DMS 273 (cell line): ENCODE data around the gene LBX2.

ENCODE experiments used
- DNase-seq: peaks from one replicate; lab custom pipeline; 2025; ENCODE audit not compliant: unreplicated experiment; lab: John Stamatoyannopoulos, UW

The LBX2 gene

DNA sequence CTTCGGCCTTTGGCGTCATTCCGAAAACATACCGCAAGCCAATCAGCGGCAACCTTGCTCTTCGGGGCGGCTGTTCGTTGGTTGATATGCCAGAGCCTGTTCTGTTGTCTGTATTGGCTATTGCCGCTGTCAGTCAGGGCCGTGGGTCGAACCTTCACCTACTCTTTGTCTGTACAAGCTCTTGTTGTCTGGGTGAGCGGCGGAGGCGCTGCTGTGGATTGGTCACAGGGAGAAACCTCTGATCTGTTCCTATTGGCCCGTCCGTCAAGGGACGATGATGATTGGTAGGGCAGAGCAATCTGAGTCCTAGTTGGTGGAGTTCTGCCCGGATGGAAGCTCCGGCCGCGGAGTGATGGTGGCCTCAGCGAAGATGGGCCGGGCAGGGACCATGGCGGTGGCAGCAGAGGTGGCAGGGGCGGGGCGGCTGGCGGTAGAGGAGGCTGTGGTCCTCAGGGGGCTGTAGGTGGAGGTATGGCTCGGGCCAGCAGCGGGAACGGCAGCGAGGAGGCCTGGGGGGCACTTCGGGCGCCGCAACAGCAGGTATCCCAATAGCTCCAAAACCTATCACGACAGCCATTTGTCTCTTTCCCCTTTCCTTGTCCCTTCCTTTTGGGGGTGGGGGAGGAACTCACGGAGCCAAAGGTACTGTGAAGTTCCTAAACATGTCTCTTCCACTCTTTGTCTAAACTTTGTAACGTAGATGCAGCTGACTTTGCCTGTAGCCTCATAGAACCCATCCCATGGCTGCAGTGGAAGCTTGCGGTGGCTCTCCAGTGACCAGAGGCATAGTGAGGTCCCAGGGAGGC, 41.1 kb downstream of the LBX2 start, which contains the start of gene WBP1:
Gene WBP1, plus strand, starts transcription at position 307 of the 806 bp plus-strand sequence. Its CDS starts 165 bp downstream, at position 472.
- DNase-seq, result peak; percentile 100

DNA sequence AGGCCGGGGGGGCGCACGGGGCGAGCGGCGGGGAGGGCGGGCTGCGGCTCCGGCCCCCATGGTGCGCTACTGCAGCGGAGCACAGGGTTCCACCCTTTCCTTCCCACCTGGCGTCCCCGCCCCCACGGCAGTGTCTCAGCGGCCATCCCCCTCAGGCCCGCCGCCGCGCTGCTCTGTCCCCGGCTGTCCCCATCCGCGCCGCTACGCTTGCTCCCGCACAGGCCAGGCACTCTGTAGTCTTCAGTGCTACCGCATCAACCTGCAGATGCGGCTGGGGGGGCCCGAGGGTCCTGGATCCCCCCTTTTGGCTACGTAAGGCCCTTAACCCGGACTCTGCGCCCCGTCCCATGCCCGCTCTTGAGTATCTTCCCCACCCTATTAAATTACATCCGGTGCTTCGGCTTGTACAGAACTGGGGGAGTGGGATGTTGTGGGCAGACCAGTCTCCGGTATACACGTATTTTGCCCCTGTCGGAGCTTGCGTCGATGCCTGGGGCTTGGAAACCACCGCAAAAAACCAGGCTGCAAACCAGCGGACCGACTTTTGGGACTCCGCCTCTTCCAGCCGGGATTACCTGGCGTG, 41.8 kb downstream of the LBX2 start:
- peak; percentile 85 for DNase-seq

DNA sequence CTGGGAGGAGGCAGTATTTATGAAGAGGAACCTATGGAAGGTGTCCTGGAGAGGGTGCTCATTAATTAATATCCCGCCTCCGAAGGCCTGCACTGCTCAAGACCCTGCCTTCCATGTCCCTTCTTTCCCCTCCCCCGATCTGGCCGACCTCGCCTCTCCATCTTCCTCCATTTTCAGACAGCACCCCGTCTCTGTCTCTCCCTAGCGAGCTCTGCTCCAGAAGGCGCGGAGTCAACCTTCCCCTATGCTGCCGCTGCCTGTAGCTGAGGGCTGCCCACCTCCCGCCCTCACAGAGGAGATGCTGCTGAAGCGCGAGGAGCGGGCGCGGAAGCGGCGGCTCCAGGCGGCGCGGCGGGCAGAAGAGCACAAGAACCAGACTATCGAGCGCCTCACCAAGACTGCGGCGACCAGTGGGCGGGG, 42.3 kb downstream of the LBX2 start:
- no peak for DNase-seq

DNA sequence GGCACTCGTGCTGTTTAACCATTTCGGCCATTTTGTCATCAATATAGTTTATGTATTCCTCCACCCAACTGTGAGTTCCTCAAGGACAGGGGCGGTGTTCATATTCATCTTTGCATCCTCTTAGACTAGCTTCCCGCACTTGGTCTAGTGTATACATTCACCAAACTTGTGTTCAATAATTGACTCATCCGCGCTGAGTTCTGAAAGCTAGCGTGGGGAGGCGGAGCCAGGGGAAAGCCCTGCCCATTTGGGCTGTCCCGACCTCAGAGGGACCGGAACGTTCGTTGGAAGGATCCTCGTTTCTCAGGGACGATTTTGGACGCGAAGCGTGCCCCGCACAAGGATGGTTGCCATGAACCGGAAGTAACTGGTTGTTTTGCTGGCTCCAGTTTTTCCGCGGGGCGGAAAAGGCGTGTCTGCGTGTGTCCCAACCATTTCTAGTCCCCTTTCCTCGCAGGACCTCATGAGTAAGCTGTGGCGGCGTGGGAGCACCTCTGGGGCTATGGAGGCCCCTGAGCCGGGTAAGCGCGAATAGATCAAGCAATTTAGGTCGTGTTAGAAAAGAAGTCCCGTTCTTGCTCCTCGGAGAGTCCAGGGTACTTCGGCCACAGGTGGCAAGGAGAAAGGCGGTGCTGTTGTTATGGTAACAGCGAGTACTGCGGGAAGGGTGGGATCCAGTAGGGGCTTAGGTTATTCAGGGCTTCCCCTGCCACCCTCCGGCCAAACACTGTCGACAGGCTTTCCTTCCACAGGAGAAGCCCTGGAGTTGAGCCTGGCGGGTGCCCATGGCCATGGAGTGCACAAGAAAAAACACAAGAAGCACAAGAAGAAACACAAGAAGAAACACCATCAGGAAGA, 44.5 kb downstream of the LBX2 start, which contains the start of gene INO80B:
Gene INO80B, plus strand, starts transcription at position 434 of the 858 bp plus-strand sequence. Its CDS starts 30 bp downstream, at position 464.
- DNase-seq, result peak; percentile 99

DNA sequence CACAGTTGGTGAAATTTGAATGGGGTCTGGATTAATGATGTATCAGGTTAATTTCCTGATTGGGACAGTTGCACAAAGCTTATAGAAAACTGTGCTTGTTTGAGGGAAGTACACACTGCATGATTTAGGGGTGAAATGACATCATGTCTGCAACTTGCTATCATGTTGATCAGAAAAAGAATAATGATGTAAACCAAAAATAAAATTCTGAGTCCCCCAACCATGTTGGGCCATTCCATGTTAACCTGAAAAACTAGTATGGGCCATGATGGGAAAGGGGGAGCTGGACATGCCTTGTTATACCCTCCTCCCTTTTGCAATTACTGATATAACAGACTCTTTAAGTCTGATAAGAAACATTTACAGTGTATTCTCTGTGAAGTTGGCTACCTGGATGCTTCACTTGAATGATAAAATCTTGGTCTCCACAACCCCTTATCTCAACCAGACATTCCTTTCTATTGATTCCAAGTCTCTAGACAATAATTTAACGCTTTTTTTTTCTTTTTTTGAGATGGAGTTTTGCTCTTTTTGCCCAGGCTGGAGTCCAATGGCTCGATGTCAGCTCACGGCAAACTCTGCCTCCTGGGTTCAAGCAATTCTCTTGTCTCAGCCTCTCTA, 48.7 kb downstream of the LBX2 start:
- no peak for DNase-seq

DNA sequence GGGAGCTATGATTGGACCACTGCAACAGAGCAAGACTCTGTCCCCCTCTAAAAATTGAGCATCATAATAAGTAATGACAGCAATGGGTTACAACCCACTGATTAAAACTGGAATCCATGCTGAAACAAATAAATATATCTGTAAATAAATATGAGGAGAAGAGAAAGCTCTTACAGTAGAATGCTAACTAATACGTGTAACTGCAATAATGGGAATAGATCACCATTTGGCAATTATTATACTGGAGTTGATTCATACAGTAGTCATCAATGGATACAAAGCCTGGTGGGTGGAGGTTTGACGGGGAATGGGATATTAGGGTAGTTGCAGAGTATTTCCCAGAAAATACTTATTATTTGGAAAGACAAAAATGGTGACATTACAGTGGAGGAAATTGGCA, 50.6 kb downstream of the LBX2 start:
- no peak for DNase-seq
